Calu3 (cell line): Measurements from ENCODE around the gene C19orf33. TPM values are rescaled to one million over a fixed set of nuclear protein-coding genes. Genes with fewer than 3 reads are reported as not detected.

Experiments
- BruUV-seq: library from RNA; stranded (reverse); fragments of 400-500 nt; replicated peaks from 2 replicates; lab custom pipeline; 2021; lab: Mats Ljungman, UMichigan
- CTCF ChIA-PET: fragments of 300-600 bp; sonication (Branson Sonifier 250); formaldehyde crosslinking; loops from one replicate; lab custom pipeline; 2022; ENCODE audit warnings: antibody characterized with exemption; lab: Charles Lee
- DNase-seq: peaks from one replicate; pipeline ENCODE4 v3.0.0; 2022
- H3K27ac Mint-ChIP-seq: one replicate; pipeline ENCODE4 v1.8.0; 2022; ENCODE audit warnings: mixed read lengths; ENCODE audit not compliant: unreplicated experiment
- H3K27me3 Mint-ChIP-seq: one replicate; pipeline ENCODE4 v1.8.0; 2022; ENCODE audit warnings: mixed read lengths; ENCODE audit not compliant: unreplicated experiment
- H3K36me3 Mint-ChIP-seq: one replicate; pipeline ENCODE4 v1.8.0; 2022; ENCODE audit warnings: mild to moderate bottlenecking, moderate library complexity, mixed read lengths; ENCODE audit not compliant: insufficient read depth, unreplicated experiment
- H3K4me1 Mint-ChIP-seq: one replicate; pipeline ENCODE4 v1.8.0; 2022; ENCODE audit warnings: mild to moderate bottlenecking, low read depth, mixed read lengths; ENCODE audit not compliant: unreplicated experiment
- H3K4me3 Mint-ChIP-seq: one replicate; pipeline ENCODE4 v1.8.0; 2022; ENCODE audit warnings: mild to moderate bottlenecking, low read depth, moderate library complexity, mixed read lengths; ENCODE audit not compliant: unreplicated experiment
- H3K9me3 Mint-ChIP-seq: one replicate; pipeline ENCODE4 v1.8.0; 2022; ENCODE audit warnings: low read depth, mixed read lengths; ENCODE audit not compliant: unreplicated experiment
- CTCF ChIP-seq: fragments of 200-600 bp; IDR thresholded peaks from one replicate; pipeline ENCODE4 v1.8.0; 2022; ENCODE audit warnings: antibody characterized with exemption; ENCODE audit not compliant: unreplicated experiment
- intact Hi-C: fragments of 100-400 bp; cut with micrococcal nuclease; formaldehyde crosslinking; loops from one replicate; pipeline ENCODE4 v1.10.0; 2022; ENCODE audit not compliant: unreplicated experiment
- total RNA-seq: library from RNA; stranded (reverse); gene quantifications from 2 replicates; pipeline ENCODE4 v1.2.3, GENCODE V29; 2022

Gene C19orf33
- total RNA-seq, 1 experiment from 2014 or later = 189 TPM

- Mint-ChIP-seq H3K36me3 (peaks cover 40% of the 10 kb centered on the region), H3K27me3 (peaks cover 47% of the 10 kb centered on the region), H3K27ac (no peak overlapping the region), H3K9me3 (no peaks in the 10 kb centered on the region), H3K4me1 (peaks cover 16% of the 10 kb centered on the region), H3K4me3 (no peak overlapping the region)
- intact Hi-C loops = no loop called here
- no peak for DNase-seq
- TF ChIP-seq CTCF = no peak
- BruUV-seq = no TSS peak
- CTCF ChIA-PET = interaction anchor here (0.7 to 0.9 kb wide), 2 partner anchors 54 to 152 kb away, joined by 3 to 4 read pairs; partner anchors contain the start of gene SPINT2
Measured at GRCh38 chr19:38318660-38319059, 14.6 kb downstream of the C19orf33 start.

DNA sequence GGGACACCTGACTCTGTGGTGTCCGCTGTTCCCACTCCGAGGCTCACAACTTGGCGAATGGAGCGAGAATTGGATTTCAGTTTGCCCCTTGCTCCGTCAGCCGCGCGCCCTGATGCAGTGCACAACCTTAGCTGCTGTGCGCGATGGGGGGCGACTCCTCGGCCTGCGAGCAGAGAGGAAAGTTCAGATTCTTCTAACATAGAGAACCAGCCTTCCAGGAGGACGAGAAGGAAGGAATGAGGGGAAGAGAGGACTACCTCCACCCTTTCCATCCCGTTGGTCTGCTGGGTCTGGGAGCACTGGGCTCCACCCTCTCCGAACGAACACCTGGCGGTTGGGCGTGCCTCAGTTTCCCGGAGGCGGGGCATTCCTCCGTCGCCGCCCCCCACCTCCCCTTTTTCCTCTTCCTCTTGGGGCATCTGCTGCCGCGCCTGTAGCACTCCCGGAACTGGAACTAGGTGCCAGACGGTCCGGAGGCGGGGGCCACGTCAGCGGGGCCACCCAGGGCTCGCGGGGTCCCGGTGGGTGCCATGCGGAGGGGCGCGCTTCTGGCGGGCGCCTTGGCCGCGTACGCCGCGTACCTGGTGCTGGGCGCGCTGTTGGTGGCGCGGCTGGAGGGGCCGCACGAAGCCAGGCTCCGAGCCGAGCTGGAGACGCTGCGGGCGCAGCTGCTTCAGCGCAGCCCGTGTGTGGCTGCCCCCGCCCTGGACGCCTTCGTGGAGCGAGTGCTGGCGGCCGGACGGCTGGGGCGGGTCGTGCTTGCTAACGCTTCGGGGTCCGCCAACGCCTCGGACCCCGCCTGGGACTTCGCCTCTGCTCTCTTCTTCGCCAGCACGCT is 15.6 kb downstream of the C19orf33 start, which contains the start of gene KCNK6:
Gene KCNK6 (plus strand): TSS at position 425 of the 838 bp plus-strand sequence. CDS start 106 bp downstream, at position 531.
- H3K4me1 Mint-ChIP-seq = peaks cover 16% of the 10 kb centered on the region
- BruUV-seq = no TSS peak
- intact Hi-C loops = no loop called here
- H3K9me3 Mint-ChIP-seq = no peaks in the 10 kb centered on the region
- peaks cover 40% of the 10 kb centered on the region for H3K36me3 Mint-ChIP-seq
- peaks cover 47% of the 10 kb centered on the region for H3K27me3 Mint-ChIP-seq
- H3K4me3 Mint-ChIP-seq = peak within 1 kb of the TSS; percentile 76
- H3K27ac Mint-ChIP-seq = no peak within 1 kb of the TSS
- CTCF ChIA-PET = interaction anchor here (0.9 kb wide), 1 partner anchor 55 kb away, joined by 3 read pairs; the partner anchor contains the start of gene SPINT2
- DNase-seq = peak; percentile 34
- no peak for TF ChIP-seq CTCF

DNA sequence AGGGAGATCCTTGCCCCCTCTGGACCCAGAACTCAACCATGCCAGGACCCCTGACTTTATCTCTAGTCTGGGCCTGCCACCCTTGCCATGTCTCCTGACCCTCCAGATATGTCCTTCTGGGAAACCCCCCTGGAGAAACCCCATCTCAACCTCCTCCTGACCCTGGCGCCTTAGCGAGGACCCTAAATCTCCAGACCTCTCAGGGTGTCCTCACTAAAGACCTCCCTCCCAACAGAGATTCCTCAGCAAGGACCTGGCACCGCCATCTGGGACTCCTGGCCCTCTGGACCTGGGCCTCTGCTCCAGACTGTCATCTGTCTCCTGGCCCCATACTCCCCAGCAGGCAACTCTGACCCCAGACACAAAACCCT is 16.9 kb downstream of the C19orf33 start:
- CTCF ChIA-PET = no interaction called here
- Mint-ChIP-seq H3K27me3 (peaks cover 47% of the 10 kb centered on the region), H3K36me3 (peaks cover 29% of the 10 kb centered on the region), H3K4me1 (peaks cover 15% of the 10 kb centered on the region), H3K27ac (peak overlapping the region; percentile 21), H3K9me3 (no peaks in the 10 kb centered on the region), H3K4me3 (peak overlapping the region; percentile 76)
- intact Hi-C loops = no loop called here
- BruUV-seq = TSS peak; percentile 22
- no peak for TF ChIP-seq CTCF
- DNase-seq = no peak

GRCh38 chr19:38321646-38322196 is 17.7 kb downstream of the C19orf33 start:
- TF ChIP-seq CTCF = no peak
- Mint-ChIP-seq H3K27ac (no peak overlapping the region), H3K4me3 (no peak overlapping the region), H3K9me3 (no peaks in the 10 kb centered on the region), H3K4me1 (peaks cover 7% of the 10 kb centered on the region), H3K27me3 (peaks cover 42% of the 10 kb centered on the region), H3K36me3 (peaks cover 24% of the 10 kb centered on the region)
- CTCF ChIA-PET = no interaction called here
- BruUV-seq = no TSS peak
- DNase-seq = no peak
- intact Hi-C loops = no loop called here
